IMR-90 (cell line): Measurements from ENCODE around the gene SLC6A9. TPM values are rescaled to one million over a fixed set of nuclear protein-coding genes. Genes with fewer than 3 reads are reported as not detected.
A peak's percentile ranks its signal among the peaks of the same experiment; 100 is the strongest.

Experiments used
- ATAC-seq: fragments of 200-7000 bp; cut with Tn5 transposase; 2 replicates; pipeline ENCODE4 v1.9.1; 2020; ENCODE audit warnings: low read depth, mild to moderate bottlenecking, moderate library complexity
- BruUV-seq: library from RNA; stranded (reverse); fragments of 400-500 nt; replicated peaks from 2 replicates; lab custom pipeline; 2021; lab: Mats Ljungman, UMichigan
- CTCF ChIA-PET: fragments of 300-600 bp; formaldehyde crosslinking; extraction: SDS; loops from one replicate; lab custom pipeline; 2021; ENCODE audit warnings: antibody characterized with exemption; lab: Yijun Ruan, JAX
- POLR2A ChIA-PET: fragments of 300-600 bp; sonication (Branson Sonifier 250); formaldehyde crosslinking; loops from one replicate; lab custom pipeline; 2022; ENCODE audit warnings: antibody characterized with exemption; ENCODE audit not compliant: unreplicated experiment; lab: Charles Lee
- DNase-seq: peaks from one replicate; pipeline ENCODE4 v3.0.0; 2013
- H2AFZ ChIP-seq: replicated peaks from 2 replicates; pipeline ENCODE3; 2013; ENCODE audit warnings: low read length, mild to moderate bottlenecking; ENCODE audit not compliant: poor library complexity
- H2AK5ac ChIP-seq: 2 replicates; pipeline ENCODE4 v1.6.1; 2013; ENCODE audit warnings: low read depth, low read length, inconsistent platforms
- H2AK9ac ChIP-seq: replicated peaks from 2 replicates; pipeline ENCODE3; 2013; ENCODE audit warnings: mild to moderate bottlenecking, low read depth, low read length, moderate library complexity; ENCODE audit not compliant: poor library complexity
- H2BK120ac ChIP-seq: 2 replicates; pipeline ENCODE4 v1.6.1; 2013; ENCODE audit warnings: low read depth, low read length, inconsistent platforms
- H2BK15ac ChIP-seq: 3 replicates; pipeline ENCODE4 v1.6.1; 2013; ENCODE audit warnings: low read depth, low read length, inconsistent platforms
- H2BK20ac ChIP-seq: 2 replicates; pipeline ENCODE4 v1.6.1; 2013; ENCODE audit warnings: low read depth, mild to moderate bottlenecking, inconsistent platforms, low read length, moderate library complexity
- H2BK5ac ChIP-seq: 2 replicates; pipeline ENCODE4 v1.6.1; 2013; ENCODE audit warnings: mild to moderate bottlenecking, low read depth, low read length, inconsistent platforms; ENCODE audit not compliant: poor library complexity, severe bottlenecking
- H3K14ac ChIP-seq: replicated peaks from 2 replicates; pipeline ENCODE4 v1.6.1; 2013; ENCODE audit warnings: low read depth, low read length, inconsistent platforms
- H3K18ac ChIP-seq: 2 replicates; pipeline ENCODE4 v1.6.1; 2013; ENCODE audit warnings: low read depth, low read length, control low read depth
- H3K23ac ChIP-seq: 2 replicates; pipeline ENCODE4 v1.6.1; 2013; ENCODE audit warnings: low read depth, low read length, inconsistent platforms
- H3K27ac ChIP-seq: 2 replicates; pipeline ENCODE4 v1.5.1; 2013; ENCODE audit warnings: mild to moderate bottlenecking, control low read depth, low read length; ENCODE audit not compliant: insufficient read depth
- H3K27me3 ChIP-seq: 2 replicates; pipeline ENCODE4 v1.6.1; 2013; ENCODE audit warnings: low read length; ENCODE audit not compliant: control insufficient read depth, insufficient read depth
- H3K36me3 ChIP-seq: 2 replicates; pipeline ENCODE4 v1.6.1; 2013; ENCODE audit warnings: low read length, mixed read lengths; ENCODE audit not compliant: control insufficient read depth, insufficient read depth
- H3K4ac ChIP-seq: 2 replicates; pipeline ENCODE4 v1.6.1; 2013; ENCODE audit warnings: low read depth, low read length, inconsistent platforms
- H3K4me1 ChIP-seq: 2 replicates; pipeline ENCODE4 v1.6.1; 2013; ENCODE audit warnings: low read length, mixed read lengths; ENCODE audit not compliant: control insufficient read depth, insufficient read depth
- H3K4me2 ChIP-seq: 2 replicates; pipeline ENCODE4 v1.6.1; 2013; ENCODE audit warnings: low read depth, mild to moderate bottlenecking, control low read depth, low read length, moderate library complexity
- H3K4me3 ChIP-seq: 2 replicates; pipeline ENCODE4 v1.5.1; 2013; ENCODE audit warnings: low read depth, mild to moderate bottlenecking, control low read depth, low read length, moderate library complexity; ENCODE audit not compliant: insufficient read depth
- H3K56ac ChIP-seq: 2 replicates; pipeline ENCODE4 v1.6.1; 2013; ENCODE audit warnings: low read length, inconsistent platforms; ENCODE audit not compliant: insufficient read depth; ENCODE audit errors: extremely low read depth
- H3K79me1 ChIP-seq, 2 experiments: 2 replicates each; pipeline ENCODE4 v1.6.1; 2013; ENCODE audit warnings: low read length in 2 of 2, inconsistent platforms in 1 of 2, low read depth in 1 of 2
- H3K9ac ChIP-seq: 2 replicates; pipeline ENCODE4 v1.6.1; 2013; ENCODE audit warnings: low read depth, low read length, control low read depth
- H3K9me1 ChIP-seq: 2 replicates; pipeline ENCODE4 v1.6.1; 2013; ENCODE audit warnings: low read length, inconsistent platforms; ENCODE audit not compliant: insufficient read depth
- H3K9me3 ChIP-seq: 2 replicates; pipeline ENCODE4 v1.6.1; 2013; ENCODE audit warnings: low read length; ENCODE audit not compliant: control insufficient read depth, insufficient read depth
- H4K20me1 ChIP-seq: 2 replicates; pipeline ENCODE4 v1.6.1; 2013; ENCODE audit warnings: low read length, inconsistent platforms; ENCODE audit not compliant: insufficient read depth
- H4K5ac ChIP-seq: 2 replicates; pipeline ENCODE4 v1.6.1; 2013; ENCODE audit warnings: mild to moderate bottlenecking, low read depth, low read length, control low read depth
- H4K8ac ChIP-seq, 2 experiments: 2 replicates each; pipeline ENCODE4 v1.6.1; 2013; ENCODE audit warnings: low read depth in 2 of 2, low read length in 2 of 2, control low read depth in 1 of 2, inconsistent platforms in 1 of 2
- H4K91ac ChIP-seq: 2 replicates; pipeline ENCODE4 v1.6.1; 2013; ENCODE audit warnings: low read depth, low read length, inconsistent platforms; ENCODE audit not compliant: insufficient read depth
- BHLHE40 ChIP-seq: fragments of 150-350 bp; IDR thresholded peaks from 2 replicates; pipeline ENCODE4 v1.6.1; 2016; ENCODE audit warnings: mild to moderate bottlenecking, low read depth, low read length
- CEBPB ChIP-seq: IDR thresholded peaks from 2 replicates; pipeline ENCODE4 v1.6.1; 2012; ENCODE audit warnings: low read depth, low read length, improper control_type of control experiment
- ELK1 ChIP-seq: fragments of 150-350 bp; IDR thresholded peaks from 2 replicates; pipeline ENCODE4 v1.6.1; 2016; ENCODE audit warnings: low read depth, mild to moderate bottlenecking, low read length, moderate library complexity, borderline replicate concordance
- FOS ChIP-seq: fragments of 150-350 bp; IDR thresholded peaks from 2 replicates; pipeline ENCODE4 v1.6.1; 2016; ENCODE audit warnings: low read depth, low read length
- MAFK ChIP-seq: IDR thresholded peaks from 2 replicates; pipeline ENCODE4 v1.6.1; 2012; ENCODE audit warnings: low read depth, low read length, improper control_type of control experiment
- NFE2L2 ChIP-seq: fragments of 150-350 bp; IDR thresholded peaks from 2 replicates; pipeline ENCODE4 v1.6.1; 2016; ENCODE audit warnings: low read depth, mild to moderate bottlenecking, low read length
- POLR2A ChIP-seq: IDR thresholded peaks from 2 replicates; pipeline ENCODE4 v1.6.1; 2012; ENCODE audit warnings: mild to moderate bottlenecking, low read depth, low read length
- RFX5 ChIP-seq: IDR thresholded peaks from 2 replicates; pipeline ENCODE4 v1.8.0; 2012; ENCODE audit warnings: low read depth, mild to moderate bottlenecking, low read length, moderate library complexity
- SMC3 ChIP-seq: fragments of 150-350 bp; IDR thresholded peaks from 2 replicates; pipeline ENCODE4 v1.6.1; 2016; ENCODE audit warnings: low read depth, mild to moderate bottlenecking, antibody characterized with exemption, low read length, moderate library complexity
- USF2 ChIP-seq: fragments of 150-350 bp; IDR thresholded peaks from 2 replicates; pipeline ENCODE4 v1.6.1; 2017; ENCODE audit warnings: mild to moderate bottlenecking, antibody characterized with exemption, low read length, low read depth
- WGBS, 2 experiments: methylation state at CpG; one replicate each; pipeline versions ENCODE4 v1.1.5 to v1.1.7; 2013; ENCODE audit warnings: missing lambda C conversion rate in 2 of 2; ENCODE audit not compliant: insufficient read length in 1 of 2; ENCODE audit errors: extremely low coverage in 2 of 2; 5-methylcytosine and 5-hydroxymethylcytosine counted together
- dilution Hi-C: fragments of 300-500 bp; cut with HindIII; formaldehyde crosslinking; loops from one replicate; pipeline ENCODE4 v1.14.3; 2018; ENCODE audit warnings: low sequenced_read_pairs; ENCODE audit not compliant: unreplicated experiment
- in situ Hi-C: fragments of 300-500 bp; cut with MboI; formaldehyde crosslinking; loops from 3 replicates; pipeline ENCODE4 v1.14.3; 2019; ENCODE audit warnings: low sequenced_read_pairs, inconsistent platforms, mixed read lengths
- intact Hi-C: fragments of 100-400 bp; cut with micrococcal nuclease; formaldehyde crosslinking; loops from 2 replicates; pipeline ENCODE4 v1.10.0; 2022
- polyA plus RNA-seq, 3 experiments: library from polyadenylated mRNA; depleted of rRNA; stranded (reverse); fragments of >200 nt; gene quantifications; 2 replicates each; pipeline ENCODE4 v1.2.3, GENCODE V29; 2012; ENCODE audit warnings: low replicate concordance in 1 of 3
- total RNA-seq: library from RNA; depleted of rRNA; stranded (reverse); fragments of >200 nt; gene quantifications from 2 replicates; pipeline ENCODE4 v1.2.3, GENCODE V29; 2012

Gene SLC6A9
- total and polyA plus RNA-seq, 2 of the 4 experiments (the other 2 are of a cell fraction) = 2.0 to 6.6 TPM

GRCh38 chr1:43969416-43969745, 61.9 kb downstream of the SLC6A9 start:
- Histone ChIP-seq H2BK120ac (no peak overlapping the region), H3K23ac (no peak overlapping the region), H2BK5ac (no peak overlapping the region), H3K4ac (no peak overlapping the region), H2AK9ac (no peak overlapping the region), H3K56ac (no peak overlapping the region), H4K91ac (no peak overlapping the region), H4K8ac (no peak overlapping the region), H3K36me3 (peaks cover 15% of the 10 kb centered on the region), H3K27ac (no peak overlapping the region), H3K4me2 (peak overlapping the region; percentile 75), H2AK5ac (no peak overlapping the region), H3K9me1 (peaks cover 13% of the 10 kb centered on the region), H3K4me3 (peak overlapping the region; percentile 11; the same call in 1 of the 2 replicates), H2BK15ac (no peak overlapping the region), H3K27me3 (no peaks in the 10 kb centered on the region), H3K9ac (no peak overlapping the region), H3K14ac (no peak overlapping the region), H4K20me1 (no peaks in the 10 kb centered on the region), H3K79me1 (peaks cover 13 to 17% of the 10 kb centered on the region in 2 experiments; a peak in 3 of 4 replicates), H3K4me1 (0 out of 2 replicates have a peak, but pooled peaks cover 2% of the 10 kb centered on the region), H3K18ac (no peak overlapping the region), H4K5ac (no peak overlapping the region), H2AFZ (peak overlapping the region; percentile 53), H2BK20ac (no peak overlapping the region), H3K9me3 (no peaks in the 10 kb centered on the region)
- DNase-seq (no peak), ATAC-seq (no peak)
- no peak for TF ChIP-seq POLR2A
- TF ChIP-seq BHLHE40 = no peak
- TF ChIP-seq USF2 = no peak
- no peak for TF ChIP-seq RFX5
- TF ChIP-seq SMC3 = no peak
- TF ChIP-seq MAFK = no peak
- no peak for TF ChIP-seq NFE2L2
- TF ChIP-seq ELK1 = no peak
- no peak for TF ChIP-seq CEBPB
- TF ChIP-seq FOS = no peak
- intact Hi-C loops (loop anchor here (2.0 kb wide), 1 partner anchor 23 kb away; the partner anchor contains the start of gene IPO13), dilution Hi-C loops (no loop called here), in situ Hi-C loops (loop anchor here (25.0 kb wide), 1 partner anchor 432 kb away; the partner anchor contains the start of gene PTPRF)
- 55% methylated on average over 5 of the region's 7 CpGs; no CpG with 5 or more reads in 1 of the 2 experiments for WGBS, 2 experiments
- ChIA-PET CTCF (interaction anchor here (1.4 kb wide), 1 partner anchor 24 kb away, joined by 4 read pairs; no protein-coding TSS in a partner anchor), POLR2A (no interaction called here)
- no TSS peak for BruUV-seq
